ENCODE results near the gene LRRN4CL. TPM values are rescaled to one million over a fixed set of nuclear protein-coding genes. Genes with fewer than 3 reads are reported as not detected.
A peak's percentile ranks its signal among the peaks of the same experiment; 100 is the strongest.

LRRN4CL gene
- total and polyA plus RNA-seq, 9 of the 15 experiments (the other 6 are each of a cell fraction or from before 2014, with no cell fraction given), result 0.03 to 0.11 (median 0.05) TPM; not detected in 4

GRCh38 chr11:62707277-62707861 is 18.0 kb upstream of the LRRN4CL start, which contains the start of the genes BSCL2 and GNG3 (continued):
- TF ChIP-seq ZNF280A (IDR thresholded peaks at IDR 0.05; ENCODE audit: low read depth, partially characterized antibody) (no peak), KDM1A (IDR thresholded peaks at IDR 0.05) (peak; percentile 33 to 68; a peak in 1 of 4 replicates), GABPB1 (CRISPR knock-in tag; IDR thresholded peaks at IDR 0.05) (no peak), SIN3B (IDR thresholded peaks at IDR 0.05; ENCODE audit: low read depth) (no peak), HIVEP1 (CRISPR knock-in tag; IDR thresholded peaks at IDR 0.05) (no peak), TBP (optimal IDR thresholded peaks at IDR 0.05; ENCODE audit: low read depth, low read length) (peak; percentile 13), ZNF586 (CRISPR knock-in tag; conservative IDR thresholded peaks at IDR 0.05) (no peak), L3MBTL2 (IDR thresholded peaks at IDR 0.05) (no peak), DIDO1 (tag; IDR thresholded peaks at IDR 0.05; ENCODE audit: low read depth) (no peak), U2AF2 (optimal IDR thresholded peaks at IDR 0.05; ENCODE audit: low read depth, low read length) (no peak), ZNF583 (CRISPR knock-in tag; IDR thresholded peaks at IDR 0.05) (no peak), KLF10 (CRISPR knock-in tag; IDR thresholded peaks at IDR 0.05) (no peak), SP1 (CRISPR knock-in tag; IDR thresholded peaks at IDR 0.05) (no peak), ZNF644 (tag; IDR thresholded peaks at IDR 0.05; ENCODE audit: low read depth) (no peak), NONO (IDR thresholded peaks at IDR 0.05; ENCODE audit: low read depth in 2 of 2, low read length in 1 of 2) (peak in 1 of 2 experiments; percentile 97; a peak in 2 of 4 replicates), HDAC6 (IDR thresholded peaks at IDR 0.05; ENCODE audit: low read depth, low read length) (no peak), ZNF696 (CRISPR knock-in tag; conservative IDR thresholded peaks at IDR 0.05) (no peak), MCM7 (IDR thresholded peaks at IDR 0.05) (no peak), ZNF316 (IDR thresholded peaks at IDR 0.05) (0 out of 2 replicates have a peak, but pooled peaks have one; percentile 9), ZNF444 (CRISPR knock-in tag; IDR thresholded peaks at IDR 0.05) (no peak), ZNF609 (CRISPR knock-in tag; IDR thresholded peaks at IDR 0.05; ENCODE audit: borderline replicate concordance) (no peak), ASH1L (IDR thresholded peaks at IDR 0.05; ENCODE audit: borderline replicate concordance, low read depth, partially characterized antibody) (no peak), FOS (IDR thresholded peaks at IDR 0.05; ENCODE audit: extremely low read depth, insufficient read length) (no peak), TARDBP (IDR thresholded peaks at IDR 0.05) (no peak), TBL1XR1 (IDR thresholded peaks at IDR 0.05; ENCODE audit: low read length in 2 of 2) (no peak), FOXK2 (conservative IDR thresholded peaks at IDR 0.05 in 1 of 2, IDR thresholded peaks at IDR 0.05 in 1 of 2; ENCODE audit: low read depth in 2 of 2) (peak in 1 of 2 experiments; percentile 96; a peak in 2 of 4 replicates)

Measured in K562 (cell line).